Peyer's patch (tissue), 4 donors: ENCODE measurements around the gene RSPH1.

ENCODE experiments used
- CTCF ChIP-seq, 6 experiments: fragments of 450-650 bp in 4 of 6; fragments of 200-600 bp in 2 of 6; sonication (generic) in 1 of 6; IDR thresholded peaks; one replicate each; pipeline ENCODE4 v1.5.1; 2017 to 2019; ENCODE audit warnings: antibody characterized with exemption in 6 of 6, mild to moderate bottlenecking in 3 of 6, moderate library complexity in 1 of 6
- POLR2A ChIP-seq, 2 donors: fragments of 450-650 bp; IDR thresholded peaks; one replicate each; pipeline ENCODE4 v1.5.1; 2017; ENCODE audit warnings: antibody characterized with exemption in 2 of 2, mild to moderate bottlenecking in 2 of 2, moderate library complexity in 2 of 2

GRCh38 chr21:42478504-42478903, 17.5 kb downstream of the RSPH1 start:
- TF ChIP-seq CTCF (IDR thresholded peaks at IDR 0.05) (no peak), POLR2A (IDR thresholded peaks at IDR 0.05) (no peak)
